GM12878 (cell line): ENCODE measurements around the gene AFF2. TPM values are rescaled to one million over a fixed set of nuclear protein-coding genes. Genes with fewer than 3 reads are reported as not detected.

Experiments used
- ATAC-seq: fragments of 200-7000 bp; cut with Tn5 transposase; 3 replicates; pipeline ENCODE4 v1.9.1; 2020; ENCODE audit warnings: mild to moderate bottlenecking, moderate library complexity
- BruUV-seq: library from RNA; stranded (reverse); fragments of 400-500 nt; replicated peaks from 2 replicates; lab custom pipeline; 2021; lab: Mats Ljungman, UMichigan
- CTCF ChIA-PET: fragments of 300-600 bp; sonication (Branson Sonifier 250); formaldehyde crosslinking; extraction: SDS; loops from one replicate; lab custom pipeline; 2021; ENCODE audit warnings: inconsistent platforms; lab: Yijun Ruan, JAX
- POLR2A ChIA-PET: fragments of 350-600 bp; formaldehyde crosslinking; extraction: SDS; loops from one replicate; lab custom pipeline; 2021; ENCODE audit warnings: inconsistent platforms; lab: Charles Lee
- RAD21 ChIA-PET: fragments of 300-600 bp; sonication (Branson Sonifier 250); formaldehyde crosslinking; loops from one replicate; lab custom pipeline; 2023; ENCODE audit warnings: antibody characterized with exemption; ENCODE audit not compliant: unreplicated experiment; lab: Charles Lee
- SMC1A ChIA-PET: fragments of 300-600 bp; sonication (Branson Sonifier 250); formaldehyde crosslinking; loops from one replicate; lab custom pipeline; 2023; ENCODE audit not compliant: unreplicated experiment, uncharacterized antibody; lab: Charles Lee
- DNase-seq: peaks from one replicate; pipeline ENCODE4 v3.0.0-alpha.2; 2011; ENCODE audit warnings: low read depth, low spot score
- FAIRE-seq: peaks from 3 replicates; lab custom pipeline; 2011; peaks lifted over from hg19 to GRCh38; lab: Jason Lieb, UNC
- H2AFZ ChIP-seq: 2 replicates; pipeline ENCODE4 v1.6.0; 2011; ENCODE audit warnings: low read depth, low read length, control low read depth; ENCODE audit not compliant: control insufficient read depth
- H3K27ac ChIP-seq: 2 replicates; pipeline ENCODE4 v1.5.1; 2011; ENCODE audit warnings: control low read depth; ENCODE audit not compliant: control insufficient read depth, insufficient read depth
- H3K27me3 ChIP-seq, 2 experiments: replicated peaks in 1 of 2; 2 replicates each; pipeline versions ENCODE4 v1.6.0 to v1.6.1; 2011; ENCODE audit warnings: low read length in 1 of 2; ENCODE audit not compliant: control insufficient read depth in 2 of 2, insufficient read depth in 2 of 2
- H3K36me3 ChIP-seq, 2 experiments: 2 replicates each; pipeline ENCODE4 v1.5.1; 2011; ENCODE audit warnings: low read length in 1 of 2; ENCODE audit not compliant: control insufficient read depth in 2 of 2, insufficient read depth in 2 of 2
- H3K4me1 ChIP-seq: 2 replicates; pipeline ENCODE4 v1.6.1; 2011; ENCODE audit warnings: mild to moderate bottlenecking, low read length, moderate library complexity, mixed read lengths; ENCODE audit not compliant: control insufficient read depth, insufficient read depth
- H3K4me2 ChIP-seq: 2 replicates; pipeline ENCODE4 v1.6.0; 2011; ENCODE audit warnings: control low read depth; ENCODE audit not compliant: control insufficient read depth, insufficient read depth
- H3K4me3 ChIP-seq: fragments of 200-600 bp; sonication (generic); 2 replicates; pipeline ENCODE4 v1.5.1; 2016
- H3K79me2 ChIP-seq: 2 replicates; pipeline ENCODE4 v1.6.0; 2011; ENCODE audit warnings: low read length; ENCODE audit not compliant: control insufficient read depth, insufficient read depth
- H3K9ac ChIP-seq: 2 replicates; pipeline ENCODE4 v1.8.0; 2011; ENCODE audit warnings: low read length, control low read depth, mixed read lengths; ENCODE audit not compliant: control insufficient read depth, insufficient read depth
- H3K9me3 ChIP-seq: replicated peaks from 3 replicates; pipeline ENCODE4 v1.5.1; 2011; ENCODE audit warnings: mild to moderate bottlenecking, low read length; ENCODE audit not compliant: control insufficient read depth, insufficient read depth
- H4K20me1 ChIP-seq: 2 replicates; pipeline ENCODE4 v1.6.0; 2011; ENCODE audit not compliant: control insufficient read depth, insufficient read depth
- BCL3 ChIP-seq: IDR thresholded peaks from 2 replicates; pipeline ENCODE4 v1.6.1; 2011; ENCODE audit warnings: borderline replicate concordance, low read depth, mild to moderate bottlenecking, moderate library complexity, low read length; ENCODE audit not compliant: insufficient read depth, poor library complexity, severe bottlenecking
- CHD4 ChIP-seq: fragments of 200-600 bp; sonication (generic); IDR thresholded peaks from 2 replicates; pipeline ENCODE4 v1.6.1; 2016; ENCODE audit warnings: mild to moderate bottlenecking
- CREM ChIP-seq: IDR thresholded peaks from 2 replicates; pipeline ENCODE4 v1.6.1; 2014; ENCODE audit warnings: antibody characterized with exemption, low read depth
- FOS ChIP-seq: IDR thresholded peaks from 3 replicates; pipeline ENCODE4 v1.6.1; 2011; ENCODE audit warnings: borderline replicate concordance; ENCODE audit not compliant: insufficient read length; ENCODE audit errors: extremely low read depth
- FOXK2 ChIP-seq: fragments of 450-650 bp; IDR thresholded peaks from 2 replicates; pipeline ENCODE4 v1.6.1; 2017; ENCODE audit warnings: mild to moderate bottlenecking, moderate library complexity
- GABPA ChIP-seq: IDR thresholded peaks from 2 replicates; pipeline ENCODE4 v1.6.1; 2014; ENCODE audit warnings: antibody characterized with exemption, low read depth, mild to moderate bottlenecking, inconsistent platforms
- GATAD2B ChIP-seq: fragments of 450-650 bp; conservative IDR thresholded peaks from 2 replicates; pipeline ENCODE4 v1.6.1; 2017; ENCODE audit warnings: low read depth, mild to moderate bottlenecking, moderate library complexity
- RELB ChIP-seq: fragments of 450-650 bp; IDR thresholded peaks from 2 replicates; pipeline ENCODE4 v1.6.1; 2017; ENCODE audit warnings: low read depth, mild to moderate bottlenecking, moderate library complexity
- TCF3 ChIP-seq: IDR thresholded peaks from 2 replicates; pipeline ENCODE4 v1.6.1; 2012; ENCODE audit warnings: low read depth, mild to moderate bottlenecking, low read length, borderline replicate concordance; ENCODE audit not compliant: insufficient read depth
- ZBTB33 ChIP-seq: fragments of 450-650 bp; IDR thresholded peaks from 2 replicates; pipeline ENCODE4 v1.6.1; 2017; ENCODE audit warnings: mild to moderate bottlenecking
- ZBTB40 ChIP-seq: fragments of 450-650 bp; IDR thresholded peaks from 2 replicates; pipeline ENCODE4 v1.6.1; 2016; ENCODE audit warnings: mild to moderate bottlenecking, moderate library complexity, borderline replicate concordance
- WGBS: methylation state at CpG from one replicate; pipeline ENCODE4 v1.1.6; 2016; ENCODE audit warnings: low lambda C conversion rate; ENCODE audit not compliant: insufficient replicate concordance, insufficient coverage; ENCODE audit errors: missing lambda C conversion rate; 5-methylcytosine and 5-hydroxymethylcytosine counted together
- in situ Hi-C: fragments of 300-500 bp; cut with MboI; formaldehyde crosslinking; loops from 9 replicates; pipeline ENCODE4 v1.14.3; 2018; ENCODE audit warnings: mixed read lengths
- intact Hi-C: fragments of 100-400 bp; cut with micrococcal nuclease; formaldehyde crosslinking; loops from one replicate; pipeline ENCODE4 v1.14.2; 2022; ENCODE audit not compliant: unreplicated experiment
- polyA plus RNA-seq, 11 experiments: library from polyadenylated mRNA; depleted of rRNA in 4 of 11; unstranded in 6 of 11; stranded (reverse) in 5 of 11; fragments of >200 nt; fragmentation: Nextera tagmentation in 4 of 11; fragmentation: Illumina TruSeq in 1 of 11; extraction: Ambion mirVana in 4 of 11; extraction: Trizol in 1 of 11; gene quantifications; 1 replicate in 1 of 11; 2 replicates in 10 of 11; pipeline versions ENCODE4 v1.2.1 to v1.2.3, GENCODE V29; 2011 to 2016; ENCODE audit warnings: inconsistent platforms in 2 of 11, missing spikeins in 2 of 11, low read depth in 1 of 11
- total RNA-seq, 4 experiments: library from RNA; depleted of rRNA in 3 of 4; stranded (reverse); fragments of >200 nt in 3 of 4; fragmentation: Illumina TruSeq in 1 of 4; extraction: Trizol in 1 of 4; gene quantifications; 2 replicates each; pipeline versions ENCODE4 v1.2.1 to v1.2.3, GENCODE V29; 2013 to 2021

The AFF2 gene
- total and polyA plus RNA-seq, 10 of the 15 experiments (the other 5 are each of a cell fraction or from before 2014, with no cell fraction given): under 0.01 to 0.03 TPM; not detected in 8

GRCh38 chrX:148933881-148934280 is 433.5 kb downstream of the AFF2 start:
- no peak for ATAC-seq
- Histone ChIP-seq H3K27ac (no peak overlapping the region), H3K4me2 (no peak overlapping the region), H2AFZ (no peak overlapping the region), H3K9ac (no peak overlapping the region), H3K4me1 (no peaks in the 10 kb centered on the region), H3K9me3 (no peaks in the 10 kb centered on the region), H3K27me3 (no peaks in the 10 kb centered on the region), H3K36me3 (no peaks in the 10 kb centered on the region), H3K4me3 (no peak overlapping the region), H3K79me2 (no peaks in the 10 kb centered on the region), H4K20me1 (no peaks in the 10 kb centered on the region)
- TF ChIP-seq GATAD2B (no peak), BCL3 (no peak), TCF3 (no peak), GABPA (no peak), FOXK2 (no peak), RELB (no peak), CHD4 (no peak), FOS (no peak), ZBTB40 (no peak), CREM (no peak), ZBTB33 (no peak)
- CTCF ChIA-PET: interaction anchor here (0.5 to 2.2 kb wide), 3 partner anchors 9 to 94 kb away, joined by 3 to 5 read pairs (median 4); no protein-coding TSS in a partner anchor
- 80% methylated on average over 4 of the region's 4 CpGs for WGBS
- no peak for DNase-seq
- RAD21 ChIA-PET: no interaction called here
- SMC1A ChIA-PET: interaction anchor here (1.4 to 1.6 kb wide), 2 partner anchors 11 to 36 kb away, joined by 3 read pairs; no protein-coding TSS in a partner anchor
- intact Hi-C loops: no loop called here
- in situ Hi-C loops: no loop called here
- no TSS peak for BruUV-seq
- POLR2A ChIA-PET: interaction anchor here (0.8 kb wide), 1 partner anchor 33 kb away, joined by 3 read pairs; no protein-coding TSS in a partner anchor
- no peak for FAIRE-seq
